ENCODE data around the gene TWF2. TPM values are rescaled to one million over a fixed set of nuclear protein-coding genes. Genes with fewer than 3 reads are reported as not detected.
A peak's percentile ranks its signal among the peaks of the same experiment; 100 is the strongest.
"Not testable (repeated sequence)": the region's sequence is repeated elsewhere in the genome, so short reads cannot be mapped to it uniquely, and the experiment has no call there.

Gene TWF2
- total RNA-seq, 3 donors from 2014 or later, result 69.7 to 76.5 (median 72.8) TPM

GRCh38 chr3:52272172-52272571 lies 33.2 kb upstream of the TWF2 start:
- Mint-ChIP-seq H3K4me1 (ENCODE audit: low read depth) (peaks cover 80% of the 10 kb centered on the region), H3K36me3 (ENCODE audit: insufficient read depth) (peaks cover 48% of the 10 kb centered on the region), H3K4me3 (peak overlapping the region; percentile 78)
- not testable (repeated sequence) for H3K9me3 Mint-ChIP-seq; DNase-seq; H3K27me3 Mint-ChIP-seq (ENCODE audit: low read depth); ATAC-seq

GRCh38 chr3:52270252-52270754 lies 31.3 kb upstream of the TWF2 start:
- Mint-ChIP-seq H3K4me3 (peak overlapping the region; percentile 78), H3K4me1 (ENCODE audit: low read depth) (peaks cover 83% of the 10 kb centered on the region), H3K36me3 (ENCODE audit: insufficient read depth) (peaks cover 54% of the 10 kb centered on the region), H3K9me3 (no peaks in the 10 kb centered on the region), H3K27me3 (ENCODE audit: low read depth) (no peaks in the 10 kb centered on the region)
- ATAC-seq, result no peak
- DNase-seq, result no peak

DNA sequence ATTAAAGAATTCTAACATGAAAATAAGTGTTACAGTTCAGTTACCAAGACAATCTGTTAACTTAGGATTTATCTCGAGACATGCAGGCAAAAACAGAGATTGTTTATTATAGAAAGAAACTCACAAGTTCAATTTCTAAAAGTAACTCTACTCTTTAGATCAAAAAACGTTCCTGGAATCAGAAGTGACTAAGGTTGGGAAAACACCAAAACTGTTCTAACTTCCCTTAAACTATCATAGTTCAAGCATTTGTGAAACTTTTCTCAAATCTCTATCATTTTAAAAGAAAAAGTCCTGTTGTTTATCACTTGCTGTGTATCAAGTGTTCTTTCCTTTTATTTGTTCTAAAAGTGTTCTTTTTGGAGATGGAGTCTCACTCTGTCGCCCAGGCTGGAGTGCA lies 30.8 kb upstream of the TWF2 start:
- H3K27me3 Mint-ChIP-seq (ENCODE audit: low read depth), result no peaks in the 10 kb centered on the region
- no peak for DNase-seq
- peak overlapping the region; percentile 78 for H3K4me3 Mint-ChIP-seq
- peaks cover 81% of the 10 kb centered on the region for H3K4me1 Mint-ChIP-seq (ENCODE audit: low read depth)
- no peaks in the 10 kb centered on the region for H3K9me3 Mint-ChIP-seq
- H3K36me3 Mint-ChIP-seq (ENCODE audit: insufficient read depth), result peaks cover 53% of the 10 kb centered on the region
- peak; percentile 24 to 30 for ATAC-seq

- peaks cover 59% of the 10 kb centered on the region for H3K36me3 Mint-ChIP-seq (ENCODE audit: insufficient read depth)
- no peaks in the 10 kb centered on the region for H3K9me3 Mint-ChIP-seq
- DNase-seq, result peak; percentile 67
- ATAC-seq, result peak; percentile 76 to 82
- no peaks in the 10 kb centered on the region for H3K27me3 Mint-ChIP-seq (ENCODE audit: low read depth)
- peak overlapping the region; percentile 67 for H3K4me3 Mint-ChIP-seq
- peaks cover 80% of the 10 kb centered on the region for H3K4me1 Mint-ChIP-seq (ENCODE audit: low read depth)
Observed at GRCh38 chr3:52268036-52268435, 29.1 kb upstream of the TWF2 start.

DNA sequence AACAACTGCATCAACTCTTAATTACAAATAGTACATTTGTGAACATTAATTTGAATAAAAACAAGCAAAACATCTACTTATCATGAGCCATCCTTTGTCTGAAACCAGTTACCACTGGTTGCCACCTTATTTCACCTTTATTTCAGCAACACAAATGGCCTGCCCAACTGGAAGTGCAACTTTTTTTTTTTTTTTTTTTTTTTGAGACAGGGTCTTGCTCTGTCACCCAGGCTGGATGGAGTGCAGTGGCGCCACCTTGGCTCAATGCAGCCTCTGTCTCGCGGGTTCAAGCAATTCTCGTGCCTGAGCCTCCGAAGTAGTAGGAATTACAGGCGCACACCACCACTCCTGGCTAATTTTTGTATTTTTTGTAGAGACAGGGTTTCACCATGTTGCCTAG lies 26.4 kb upstream of the TWF2 start:
- Mint-ChIP-seq H3K27me3 (ENCODE audit: low read depth) (no peaks in the 10 kb centered on the region), H3K4me3 (no peak overlapping the region), H3K4me1 (ENCODE audit: low read depth) (peaks cover 80% of the 10 kb centered on the region), H3K36me3 (ENCODE audit: insufficient read depth) (peaks cover 61% of the 10 kb centered on the region), H3K9me3 (no peaks in the 10 kb centered on the region)
- ATAC-seq (no peak), DNase-seq (no peak)

- H3K27me3 Mint-ChIP-seq (ENCODE audit: low read depth), result no peaks in the 10 kb centered on the region
- no peaks in the 10 kb centered on the region for H3K9me3 Mint-ChIP-seq
- H3K4me1 Mint-ChIP-seq (ENCODE audit: low read depth), result peaks cover 79% of the 10 kb centered on the region
- DNase-seq (no peak), ATAC-seq (no peak)
- H3K36me3 Mint-ChIP-seq (ENCODE audit: insufficient read depth), result peaks cover 71% of the 10 kb centered on the region
- H3K4me3 Mint-ChIP-seq, result no peak overlapping the region
Observed at GRCh38 chr3:52262447-52262846, 23.5 kb upstream of the TWF2 start.

- no peak overlapping the region for H3K4me3 Mint-ChIP-seq
- H3K36me3 Mint-ChIP-seq (ENCODE audit: insufficient read depth), result peaks cover 76% of the 10 kb centered on the region
- H3K9me3 Mint-ChIP-seq, result no peaks in the 10 kb centered on the region
- peaks cover 93% of the 10 kb centered on the region for H3K4me1 Mint-ChIP-seq (ENCODE audit: low read depth)
- DNase-seq (no peak), ATAC-seq (peak in 1 of 2 donors; percentile 24)
- H3K27me3 Mint-ChIP-seq (ENCODE audit: low read depth), result no peaks in the 10 kb centered on the region
Observed at GRCh38 chr3:52259448-52259847, 20.5 kb upstream of the TWF2 start.

DNA sequence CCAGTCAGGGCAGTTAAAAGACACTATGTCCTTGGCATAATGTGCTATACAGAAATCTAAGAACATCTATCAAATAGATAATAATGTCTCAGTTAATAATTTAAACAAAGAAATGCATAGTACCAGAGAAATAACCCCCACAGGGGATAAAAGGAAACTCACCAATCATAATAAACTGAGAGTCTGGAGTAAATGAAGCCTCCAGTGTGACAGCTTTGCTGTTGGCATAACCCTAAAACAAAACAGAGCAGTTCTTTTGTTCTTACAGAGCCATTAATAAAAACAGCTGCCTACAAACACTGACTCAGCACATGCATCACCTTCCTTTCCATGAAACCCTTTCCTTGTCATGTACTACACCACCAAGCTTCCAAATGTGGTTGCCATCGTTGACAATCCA lies 20.1 kb upstream of the TWF2 start:
- DNase-seq (no peak), ATAC-seq (peak in 1 of 2 donors; percentile 38)
- Mint-ChIP-seq H3K9me3 (no peaks in the 10 kb centered on the region), H3K4me1 (ENCODE audit: low read depth) (peaks cover 93% of the 10 kb centered on the region), H3K36me3 (ENCODE audit: insufficient read depth) (peaks cover 72% of the 10 kb centered on the region), H3K4me3 (no peak overlapping the region), H3K27me3 (ENCODE audit: low read depth) (no peaks in the 10 kb centered on the region)

DNA sequence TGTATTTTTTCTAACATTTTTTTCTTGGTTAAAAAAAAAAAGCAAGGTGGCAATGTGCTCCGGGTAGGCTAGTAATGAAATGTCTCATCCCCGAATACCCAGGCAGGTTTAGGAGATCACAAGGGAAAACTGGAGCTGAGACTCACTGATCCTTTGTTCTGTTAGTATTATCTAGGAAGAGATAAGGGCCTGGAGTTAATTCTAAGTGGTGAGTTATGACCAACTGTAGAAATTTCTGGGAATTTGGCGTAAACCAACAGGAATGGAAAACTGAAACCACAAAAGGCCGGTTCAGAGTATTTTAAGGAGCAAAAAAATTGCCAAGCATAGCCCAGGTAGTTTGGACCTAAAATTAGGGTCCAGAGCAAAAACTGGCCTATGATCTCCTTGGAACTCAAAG lies 19.0 kb upstream of the TWF2 start:
- H3K27me3 Mint-ChIP-seq (ENCODE audit: low read depth), result no peaks in the 10 kb centered on the region
- H3K4me1 Mint-ChIP-seq (ENCODE audit: low read depth), result peaks cover 93% of the 10 kb centered on the region
- no peaks in the 10 kb centered on the region for H3K9me3 Mint-ChIP-seq
- no peak overlapping the region for H3K4me3 Mint-ChIP-seq
- peaks cover 66% of the 10 kb centered on the region for H3K36me3 Mint-ChIP-seq (ENCODE audit: insufficient read depth)
- ATAC-seq (no peak), DNase-seq (no peak)

DNA sequence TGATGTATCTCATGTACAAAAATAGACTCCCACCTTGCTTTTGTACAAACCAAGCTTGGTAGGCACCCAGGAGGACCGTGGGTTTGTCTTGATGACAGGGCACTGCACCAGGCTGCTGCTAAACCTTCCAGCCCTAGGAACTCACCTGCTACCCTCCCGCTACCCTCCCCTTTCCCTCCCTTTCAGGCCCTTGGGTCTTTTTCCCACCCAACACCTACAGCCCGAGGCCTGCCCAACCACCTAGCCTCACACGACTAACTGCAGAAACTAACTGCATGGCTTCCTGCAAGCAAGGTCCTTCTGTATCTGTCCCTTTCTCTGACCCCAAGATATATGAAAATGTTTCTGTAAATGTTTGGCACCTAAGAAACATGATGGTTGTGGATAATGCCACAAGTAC lies 17.7 kb upstream of the TWF2 start:
- H3K4me1 Mint-ChIP-seq (ENCODE audit: low read depth), result peaks cover 91% of the 10 kb centered on the region
- H3K27me3 Mint-ChIP-seq (ENCODE audit: low read depth), result no peaks in the 10 kb centered on the region
- H3K9me3 Mint-ChIP-seq, result no peaks in the 10 kb centered on the region
- no peak overlapping the region for H3K4me3 Mint-ChIP-seq
- peaks cover 68% of the 10 kb centered on the region for H3K36me3 Mint-ChIP-seq (ENCODE audit: insufficient read depth)
- ATAC-seq, result no peak
- DNase-seq, result no peak

DNA sequence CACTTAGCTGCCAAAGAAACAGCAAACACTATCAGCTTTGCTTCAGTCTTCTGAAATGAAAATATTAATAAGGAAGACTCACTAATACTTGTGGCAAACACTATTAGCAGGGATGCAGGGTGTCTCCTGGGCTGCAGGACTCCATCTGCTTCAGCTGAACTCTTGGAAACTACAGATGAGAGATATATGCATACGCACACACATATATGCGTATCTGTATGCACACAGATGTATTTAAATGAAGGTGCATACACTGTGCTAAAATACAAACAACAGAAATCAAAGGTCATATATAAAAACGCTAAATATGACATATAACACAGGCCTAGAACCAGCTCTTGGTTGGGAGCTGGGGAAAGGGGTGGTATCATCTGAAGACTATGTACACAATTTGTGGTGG lies 17.2 kb upstream of the TWF2 start:
- Mint-ChIP-seq H3K4me3 (no peak overlapping the region), H3K4me1 (ENCODE audit: low read depth) (peaks cover 88% of the 10 kb centered on the region), H3K36me3 (ENCODE audit: insufficient read depth) (peaks cover 64% of the 10 kb centered on the region), H3K9me3 (no peaks in the 10 kb centered on the region), H3K27me3 (ENCODE audit: low read depth) (no peaks in the 10 kb centered on the region)
- ATAC-seq (no peak), DNase-seq (no peak)

GRCh38 chr3:52254608-52255007 lies 15.7 kb upstream of the TWF2 start:
- H3K27me3 Mint-ChIP-seq (ENCODE audit: low read depth), result no peaks in the 10 kb centered on the region
- H3K4me1 Mint-ChIP-seq (ENCODE audit: low read depth), result peaks cover 87% of the 10 kb centered on the region
- ATAC-seq, result no peak
- H3K9me3 Mint-ChIP-seq, result no peaks in the 10 kb centered on the region
- peaks cover 65% of the 10 kb centered on the region for H3K36me3 Mint-ChIP-seq (ENCODE audit: insufficient read depth)
- DNase-seq, result no peak
- peak overlapping the region; percentile 4 for H3K4me3 Mint-ChIP-seq

- ATAC-seq, result peak; percentile 82 to 90
- Mint-ChIP-seq H3K27me3 (ENCODE audit: low read depth) (no peaks in the 10 kb centered on the region), H3K36me3 (ENCODE audit: insufficient read depth) (peaks cover 65% of the 10 kb centered on the region), H3K4me1 (ENCODE audit: low read depth) (peaks cover 83% of the 10 kb centered on the region), H3K9me3 (no peaks in the 10 kb centered on the region), H3K4me3 (peak overlapping the region; percentile 68)
- peak; percentile 79 for DNase-seq
Observed at GRCh38 chr3:52253314-52254304, 14.7 kb upstream of the TWF2 start.

DNA sequence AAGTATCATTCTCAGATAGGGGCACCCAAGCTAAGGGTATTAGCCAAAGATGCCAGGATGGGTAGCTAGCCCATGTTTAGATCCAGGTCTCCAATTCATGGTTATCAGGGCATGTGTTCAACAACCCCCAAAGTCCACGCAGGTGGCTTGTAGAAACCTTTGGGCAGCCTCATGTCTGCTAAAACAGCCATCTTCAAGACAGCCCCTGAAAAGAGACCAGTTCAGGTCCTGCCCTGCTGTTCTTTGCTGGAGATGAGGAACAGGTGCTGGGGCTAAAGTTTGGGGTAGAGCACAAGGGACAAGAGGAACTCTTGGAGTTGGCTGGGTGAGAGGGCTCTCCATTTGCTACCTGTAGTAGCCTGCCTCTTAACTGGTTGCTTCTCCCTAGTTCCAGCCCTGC lies 11.2 kb upstream of the TWF2 start:
- Mint-ChIP-seq H3K36me3 (ENCODE audit: insufficient read depth) (peaks cover 46% of the 10 kb centered on the region), H3K4me1 (ENCODE audit: low read depth) (peaks cover 75% of the 10 kb centered on the region), H3K4me3 (no peak overlapping the region), H3K9me3 (no peaks in the 10 kb centered on the region), H3K27me3 (ENCODE audit: low read depth) (no peaks in the 10 kb centered on the region)
- DNase-seq, result no peak
- no peak for ATAC-seq

DNA sequence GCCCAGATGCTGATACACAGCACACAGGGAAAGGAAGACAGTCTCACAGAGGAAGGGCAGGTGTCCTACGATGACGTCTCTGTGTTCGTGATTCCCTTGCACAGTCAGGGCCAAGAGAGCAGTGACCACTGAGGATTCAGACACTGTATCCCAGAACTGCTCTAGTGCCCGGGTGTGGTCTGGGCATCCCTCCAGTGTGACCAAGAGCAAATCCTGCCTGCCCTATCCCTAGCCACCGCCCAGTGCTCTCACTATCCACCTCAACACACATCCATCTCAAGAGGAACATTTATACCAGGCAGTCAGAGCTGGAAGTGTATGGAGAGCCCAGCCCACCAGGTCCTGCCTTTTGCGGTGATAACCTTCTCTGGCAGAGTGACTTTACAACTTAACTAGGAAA lies 10.7 kb upstream of the TWF2 start:
- Mint-ChIP-seq H3K27me3 (ENCODE audit: low read depth) (no peaks in the 10 kb centered on the region), H3K36me3 (ENCODE audit: insufficient read depth) (peaks cover 44% of the 10 kb centered on the region), H3K4me1 (ENCODE audit: low read depth) (peaks cover 75% of the 10 kb centered on the region), H3K4me3 (no peak overlapping the region), H3K9me3 (no peaks in the 10 kb centered on the region)
- no peak for ATAC-seq
- DNase-seq, result no peak

All from activated T-cell treated with anti-CD3 and anti-CD28 coated beads, Interleukin-2, amount 50 U/mL, for 4 hours (primary cell).